Endothelial cell of coronary artery (primary cell): Measurements from ENCODE around the gene POU3F3. TPM values are rescaled to one million over a fixed set of nuclear protein-coding genes. Genes with fewer than 3 reads are reported as not detected.

Experiments
- total RNA-seq: library from RNA; depleted of rRNA; stranded (reverse); fragments of >200 nt; gene quantifications from 2 replicates; pipeline ENCODE4 v1.2.3, GENCODE V29; 2014

The POU3F3 gene
- not detected in 2 replicates for total RNA-seq

DNA sequence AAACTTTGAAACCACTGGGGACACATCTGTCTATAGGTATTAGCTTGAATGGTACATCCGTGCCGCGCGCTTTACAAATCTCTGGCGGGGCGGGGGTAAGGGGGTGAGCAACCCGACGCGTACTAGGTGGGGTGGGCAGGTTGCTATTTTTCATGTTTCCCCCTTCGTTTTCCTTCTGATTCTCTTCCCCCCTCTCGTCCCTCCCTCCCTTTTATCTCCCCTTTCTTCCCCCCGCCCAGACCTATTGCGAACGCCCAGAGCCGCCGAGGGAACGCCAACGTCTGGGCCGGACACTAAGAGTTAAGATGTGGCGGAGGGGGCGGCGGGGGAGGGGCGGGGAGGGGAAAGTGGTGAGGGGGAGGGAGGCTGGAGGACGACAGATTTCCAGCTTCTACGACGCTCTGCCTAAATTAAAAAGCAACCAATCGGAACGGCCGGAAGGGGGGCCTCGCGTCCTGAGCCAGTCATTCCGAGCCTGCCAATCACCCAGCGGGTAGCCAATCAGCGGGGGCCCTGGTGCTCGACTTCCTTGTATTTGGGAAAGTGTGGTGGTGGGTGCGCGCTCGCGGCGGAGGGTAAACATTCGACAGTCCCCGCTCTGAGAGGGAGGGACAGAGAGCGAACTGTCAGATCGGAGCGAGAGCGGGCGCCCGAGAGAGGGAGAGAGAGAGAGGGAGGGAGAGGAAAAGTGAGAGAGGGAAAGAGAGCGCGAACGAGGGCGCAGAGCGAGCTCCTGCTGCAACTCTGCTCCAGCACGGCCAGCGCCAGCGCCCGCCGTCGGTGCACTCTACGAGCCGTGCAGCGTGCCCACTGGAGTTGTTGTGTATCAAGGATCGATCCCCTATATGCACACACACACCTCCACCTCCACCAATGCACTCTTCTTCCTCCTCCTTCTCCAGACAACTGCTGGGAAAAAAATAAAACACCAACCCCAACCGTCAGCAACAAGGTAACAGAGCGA is at the start of gene POU3F3:
Gene POU3F3 (plus strand): TSS at position 582 of the 964 bp plus-strand sequence. CDS start 1,396 bp downstream, outside the sequence.

Other genes with a start within 250 kb of the POU3F3 start
- 27.1 and 32.0 TPM in 2 replicates for gene MRPS9, start 184.0 kb downstream of the POU3F3 start, total RNA-seq